VCaP (cell line): ENCODE measurements around the gene PPP1CA.

ENCODE experiments used
- H3K27ac ChIP-seq: fragments of 450-650 bp; 2 replicates; pipeline ENCODE4 v1.5.1; 2017
- TF ChIP-seq, protein P1 (sequence below): fragments of 450-650 bp; conservative IDR thresholded peaks from 2 replicates; pipeline ENCODE4 v1.5.1; 2017; ENCODE audit warnings: mild to moderate bottlenecking, moderate library complexity

PPP1CA gene

DNA sequence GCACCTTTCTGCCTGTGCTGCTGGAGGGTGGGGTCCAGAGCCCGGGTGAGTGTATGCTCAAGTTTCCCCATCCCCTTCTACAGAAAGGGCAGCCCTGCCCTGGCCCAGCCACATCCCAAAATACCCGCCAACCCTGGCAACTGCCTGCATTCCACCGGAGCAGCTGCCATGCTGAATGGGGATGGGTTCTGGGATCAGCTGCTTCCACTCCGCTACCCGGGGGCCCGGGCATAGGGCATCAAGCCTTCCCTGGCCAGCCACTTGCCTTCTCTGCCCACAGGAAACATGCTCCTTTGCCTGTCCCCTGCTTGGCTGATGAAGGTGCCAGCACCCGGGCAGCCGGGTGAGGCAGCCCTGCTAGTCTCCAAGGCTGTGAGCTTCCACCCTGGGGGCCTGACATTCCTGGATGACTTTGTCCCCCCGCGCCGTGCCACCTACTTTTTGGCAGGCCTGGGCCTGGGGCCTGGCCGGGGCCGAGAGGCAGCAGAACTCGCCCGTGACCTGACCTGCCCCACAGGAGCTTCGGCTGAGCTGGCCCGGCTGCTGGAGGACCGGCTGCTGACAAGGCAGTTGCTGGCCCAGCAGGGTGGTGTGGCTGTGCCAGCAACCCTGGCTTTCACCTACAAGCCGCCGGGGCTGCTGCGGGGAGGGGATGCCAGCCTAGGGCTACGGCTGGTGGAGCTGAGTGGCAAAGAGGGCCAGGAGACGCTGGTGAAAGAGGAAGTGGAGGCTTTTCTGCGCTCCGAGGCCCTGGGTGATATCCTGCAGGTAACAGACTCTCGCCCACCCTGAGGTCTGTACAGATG, 17.0 kb upstream of the PPP1CA start:
- H3K27ac ChIP-seq = peak overlapping the region; percentile 97
- TF ChIP-seq, protein P1, sequence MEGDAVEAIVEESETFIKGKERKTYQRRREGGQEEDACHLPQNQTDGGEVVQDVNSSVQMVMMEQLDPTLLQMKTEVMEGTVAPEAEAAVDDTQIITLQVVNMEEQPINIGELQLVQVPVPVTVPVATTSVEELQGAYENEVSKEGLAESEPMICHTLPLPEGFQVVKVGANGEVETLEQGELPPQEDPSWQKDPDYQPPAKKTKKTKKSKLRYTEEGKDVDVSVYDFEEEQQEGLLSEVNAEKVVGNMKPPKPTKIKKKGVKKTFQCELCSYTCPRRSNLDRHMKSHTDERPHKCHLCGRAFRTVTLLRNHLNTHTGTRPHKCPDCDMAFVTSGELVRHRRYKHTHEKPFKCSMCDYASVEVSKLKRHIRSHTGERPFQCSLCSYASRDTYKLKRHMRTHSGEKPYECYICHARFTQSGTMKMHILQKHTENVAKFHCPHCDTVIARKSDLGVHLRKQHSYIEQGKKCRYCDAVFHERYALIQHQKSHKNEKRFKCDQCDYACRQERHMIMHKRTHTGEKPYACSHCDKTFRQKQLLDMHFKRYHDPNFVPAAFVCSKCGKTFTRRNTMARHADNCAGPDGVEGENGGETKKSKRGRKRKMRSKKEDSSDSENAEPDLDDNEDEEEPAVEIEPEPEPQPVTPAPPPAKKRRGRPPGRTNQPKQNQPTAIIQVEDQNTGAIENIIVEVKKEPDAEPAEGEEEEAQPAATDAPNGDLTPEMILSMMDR = no peak

DNA sequence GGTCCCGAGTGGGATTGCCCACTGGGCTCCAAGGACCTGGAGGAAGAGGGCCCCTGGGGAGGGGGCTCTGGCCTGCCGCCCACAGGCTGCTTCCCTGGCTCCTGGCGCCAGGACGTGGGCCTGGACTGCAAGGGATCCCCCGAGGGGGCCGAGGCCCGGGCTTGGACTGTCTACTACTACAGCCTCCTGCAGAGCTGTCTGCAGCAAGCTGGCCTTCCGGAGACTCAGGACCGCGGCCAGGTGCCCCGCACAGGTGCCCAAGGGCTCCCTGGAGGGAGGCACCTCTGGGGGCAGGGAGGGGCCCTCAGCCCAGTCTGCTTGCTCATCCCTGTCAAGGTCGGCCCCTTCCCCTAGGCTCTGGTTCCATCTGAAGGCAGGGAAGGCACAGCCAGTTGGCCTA, 15.8 kb upstream of the PPP1CA start:
- TF ChIP-seq, protein P1 = no peak
- H3K27ac ChIP-seq = no peak overlapping the region

DNA sequence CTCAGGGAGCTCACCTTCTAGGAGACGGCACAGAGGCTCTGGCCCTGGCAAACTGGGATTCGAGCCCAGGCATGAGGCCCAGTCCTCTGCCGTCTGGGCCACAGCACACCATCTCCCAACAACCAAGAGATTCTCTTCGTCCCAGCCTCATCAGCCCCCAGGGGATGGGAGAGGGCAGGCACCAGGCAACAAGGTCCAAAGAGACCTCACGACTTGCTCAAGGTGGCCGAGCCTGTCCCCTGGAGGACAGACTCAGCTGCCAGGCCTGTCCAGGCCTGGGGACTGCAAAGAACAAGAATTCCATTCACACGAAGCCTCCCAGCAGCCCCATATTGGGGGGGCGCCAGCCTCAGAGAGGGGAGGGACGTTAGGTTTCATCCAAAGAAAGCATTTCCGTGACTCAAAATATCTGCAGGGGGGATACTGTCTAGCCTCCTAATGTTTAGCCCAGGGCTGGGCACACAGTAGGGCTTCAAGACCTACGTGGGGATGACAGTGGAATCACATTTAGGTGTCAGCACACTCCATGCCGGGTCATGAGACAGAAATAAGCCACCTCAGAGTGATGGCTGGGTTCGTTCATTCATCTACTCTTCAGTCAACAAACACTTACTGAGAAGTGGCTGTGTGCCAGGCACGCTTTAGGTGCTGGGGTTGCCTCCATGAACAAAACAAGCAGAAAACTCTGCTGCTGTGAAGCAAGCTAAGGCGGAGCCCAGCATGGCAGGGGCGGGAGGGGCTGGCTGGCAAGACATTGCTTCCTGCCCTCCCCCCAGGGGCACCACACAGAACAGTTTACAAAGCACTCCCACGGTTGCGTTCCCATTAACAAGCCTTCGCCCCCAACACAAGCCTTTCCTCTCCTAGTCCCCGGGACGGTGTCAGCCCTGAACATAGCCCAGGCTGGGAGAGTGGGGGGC, 15.0 kb upstream of the PPP1CA start:
- H3K27ac ChIP-seq = no peak overlapping the region; the same call in 1 of the 2 replicates
- TF ChIP-seq, protein P1 = no peak

DNA sequence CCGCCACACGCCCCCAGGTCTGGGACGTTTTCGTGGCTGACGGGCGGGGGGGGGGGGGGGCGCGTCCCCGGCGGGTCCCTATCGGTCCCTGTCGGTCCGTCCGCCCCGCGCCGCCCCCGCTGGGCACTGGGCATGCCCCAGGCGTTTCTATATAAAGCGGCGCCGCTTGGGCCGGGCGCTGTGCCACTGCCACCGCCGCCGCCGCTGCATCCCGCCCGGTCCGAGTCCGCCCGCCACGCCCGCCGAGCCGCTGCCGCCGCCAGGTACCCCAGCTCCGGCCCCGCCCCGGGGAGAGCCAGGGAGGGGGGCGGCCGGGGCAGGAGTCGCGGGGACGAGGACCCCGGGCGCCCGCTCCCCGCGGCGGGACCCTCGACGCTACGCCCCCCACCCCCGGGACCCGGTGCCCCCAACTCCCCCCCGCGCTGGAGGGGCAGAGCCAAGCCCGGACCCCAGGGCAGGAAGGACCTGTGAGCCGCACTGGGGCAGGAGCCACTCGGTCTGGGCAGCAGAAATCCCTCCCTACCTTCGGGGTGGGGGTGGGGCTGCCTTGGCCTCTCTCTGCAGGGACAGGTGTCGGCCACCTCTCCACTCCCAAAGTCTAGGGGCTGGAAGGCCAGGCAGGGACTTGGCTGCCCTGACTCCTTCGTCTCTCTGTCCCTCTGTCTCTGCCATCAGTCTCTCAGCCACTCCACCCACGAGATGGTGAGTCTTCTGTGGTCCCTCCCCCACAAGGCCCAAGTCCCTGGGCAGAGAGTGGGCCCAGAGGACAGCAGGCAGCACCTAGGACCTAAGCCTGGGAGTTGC, 14.0 kb upstream of the PPP1CA start, which contains the start of gene CARNS1:
TSS of gene CARNS1 (plus strand) at position 178 of the 804 bp plus-strand sequence. CDS start at position 700, 522 bp downstream.
- TF ChIP-seq, protein P1 = no peak
- peak within 1 kb of the TSS; percentile 56; the same call in 1 of the 2 replicates for H3K27ac ChIP-seq

DNA sequence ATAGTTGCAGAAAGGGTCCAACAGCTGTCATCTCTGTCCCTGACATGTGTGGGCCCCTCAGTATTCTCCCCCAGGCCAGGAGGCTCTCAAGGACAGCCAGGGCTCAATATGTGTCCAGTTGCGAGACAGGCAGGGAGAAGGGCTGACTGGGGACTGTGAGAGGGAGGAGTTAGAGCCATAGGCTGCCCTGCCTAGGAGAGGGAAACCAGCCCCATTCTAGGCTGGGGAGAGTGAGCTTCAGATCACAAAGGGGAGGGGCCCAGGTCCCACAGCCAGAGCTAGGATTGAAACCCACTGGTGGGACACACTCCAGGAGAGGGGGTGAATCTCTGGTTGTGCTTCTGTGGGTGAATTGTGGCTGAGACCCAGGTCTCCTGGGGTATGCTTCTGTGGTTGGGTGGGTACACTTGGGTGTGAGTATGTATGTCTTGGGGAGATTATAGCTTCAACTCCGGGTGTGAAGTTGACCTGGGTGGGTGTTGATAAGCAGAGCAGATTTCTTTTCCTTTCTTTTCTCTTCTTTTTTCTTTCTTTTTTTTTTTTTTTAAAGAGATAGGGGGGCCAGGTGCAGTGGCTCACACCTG, 11.7 kb upstream of the PPP1CA start:
- TF ChIP-seq, protein P1 = no peak
- H3K27ac ChIP-seq = no peak overlapping the region

DNA sequence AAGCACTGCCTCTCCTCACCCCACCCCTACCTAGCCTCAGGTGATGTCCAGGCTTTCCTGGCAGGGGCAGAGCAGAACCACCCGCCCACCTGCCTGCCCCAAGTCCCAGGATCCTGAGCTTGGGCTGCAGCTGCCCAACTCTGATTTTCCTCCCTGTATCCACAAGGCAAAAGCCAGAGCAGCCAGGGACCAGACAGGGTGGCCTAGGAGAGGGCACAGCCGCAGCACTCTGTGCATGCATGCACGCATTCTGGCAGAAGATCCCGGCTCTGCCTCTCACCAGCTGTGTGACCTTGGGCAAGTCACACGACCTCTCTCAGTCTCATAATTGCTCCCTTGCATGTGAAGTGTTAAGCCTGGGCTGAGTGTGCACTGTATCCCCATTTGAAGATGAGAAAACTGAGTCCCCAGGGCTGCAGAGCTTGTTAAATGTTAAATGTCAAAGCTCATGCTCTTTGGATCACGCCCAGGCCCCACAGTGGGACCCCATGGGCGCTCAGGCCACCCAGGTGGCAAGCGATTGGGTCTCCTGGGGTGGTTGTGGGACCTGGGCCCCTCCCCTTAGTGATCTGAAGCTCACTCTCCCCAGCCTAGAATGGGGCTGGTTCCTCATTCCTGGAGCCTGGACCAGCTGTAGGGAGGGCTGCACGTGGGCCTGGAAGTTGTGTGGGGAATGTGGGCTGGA, 11.0 kb upstream of the PPP1CA start:
- TF ChIP-seq, protein P1 = no peak
- no peak overlapping the region for H3K27ac ChIP-seq
